Mucosa of stomach (tissue), 1 donor: ENCODE results near the gene MINDY3.

Experiments used
- H3K27me3 ChIP-seq: one replicate; pipeline ENCODE4 v1.7.0; 2013; ENCODE audit warnings: mild to moderate bottlenecking, low read length; ENCODE audit not compliant: control insufficient read depth, insufficient read depth
- H3K36me3 ChIP-seq: one replicate; pipeline ENCODE4 v1.7.0; 2013; ENCODE audit warnings: low read length; ENCODE audit not compliant: control insufficient read depth, insufficient read depth
- H3K4me1 ChIP-seq: one replicate; pipeline ENCODE4 v1.7.0; 2013; ENCODE audit warnings: mild to moderate bottlenecking, low read length; ENCODE audit not compliant: control insufficient read depth, insufficient read depth
- H3K4me3 ChIP-seq: one replicate; pipeline ENCODE4 v1.7.0; 2013; ENCODE audit warnings: low read length
- H3K9ac ChIP-seq: one replicate; pipeline ENCODE4 v1.7.0; 2013; ENCODE audit warnings: mild to moderate bottlenecking, low read length, moderate library complexity
- H3K9me3 ChIP-seq: one replicate; pipeline ENCODE4 v1.7.0; 2013; ENCODE audit warnings: mild to moderate bottlenecking, low read length, moderate library complexity; ENCODE audit not compliant: control insufficient read depth
- donor health status: Pancreatic carcinoma.

Gene MINDY3

DNA sequence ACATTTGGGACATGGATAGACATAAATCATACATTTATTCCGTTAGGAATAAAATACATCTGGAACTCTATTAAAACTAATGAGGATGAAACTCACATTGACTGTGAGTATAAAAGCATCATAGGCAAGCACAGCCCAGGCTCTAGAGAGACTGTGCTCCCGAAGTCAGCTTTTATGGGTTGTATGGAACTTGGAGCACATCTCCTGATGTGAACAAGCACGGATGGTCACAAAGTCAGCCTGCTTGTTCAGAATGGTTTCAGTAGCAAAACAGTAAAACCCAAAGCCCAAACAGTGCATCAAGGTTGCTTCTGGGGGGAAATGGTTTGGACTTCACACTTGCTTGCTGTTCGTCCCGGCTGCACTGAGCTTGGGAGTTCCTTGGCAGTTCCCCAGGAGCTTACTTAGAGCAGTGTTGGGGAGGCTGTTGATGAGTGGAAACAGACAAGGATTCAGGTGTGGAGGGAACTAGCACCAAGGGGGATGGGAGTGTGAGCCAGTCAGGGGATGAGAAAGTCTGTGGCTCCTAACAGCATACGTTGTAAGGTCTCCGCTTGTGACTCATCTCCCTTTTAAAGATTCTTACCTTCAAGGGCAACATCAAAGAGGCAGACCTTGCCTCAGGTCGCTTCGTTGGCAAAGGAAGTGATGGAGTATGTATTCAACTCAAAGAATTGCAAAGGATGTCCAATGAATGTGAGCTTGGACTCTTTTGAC, 120.9 kb downstream of the MINDY3 start:
- no peaks in the 10 kb centered on the region for H3K36me3 ChIP-seq
- H3K9ac ChIP-seq, result no peak overlapping the region
- H3K4me1 ChIP-seq, result no peaks in the 10 kb centered on the region
- no peak overlapping the region for H3K4me3 ChIP-seq
- H3K9me3 ChIP-seq, result no peaks in the 10 kb centered on the region
- no peaks in the 10 kb centered on the region for H3K27me3 ChIP-seq

DNA sequence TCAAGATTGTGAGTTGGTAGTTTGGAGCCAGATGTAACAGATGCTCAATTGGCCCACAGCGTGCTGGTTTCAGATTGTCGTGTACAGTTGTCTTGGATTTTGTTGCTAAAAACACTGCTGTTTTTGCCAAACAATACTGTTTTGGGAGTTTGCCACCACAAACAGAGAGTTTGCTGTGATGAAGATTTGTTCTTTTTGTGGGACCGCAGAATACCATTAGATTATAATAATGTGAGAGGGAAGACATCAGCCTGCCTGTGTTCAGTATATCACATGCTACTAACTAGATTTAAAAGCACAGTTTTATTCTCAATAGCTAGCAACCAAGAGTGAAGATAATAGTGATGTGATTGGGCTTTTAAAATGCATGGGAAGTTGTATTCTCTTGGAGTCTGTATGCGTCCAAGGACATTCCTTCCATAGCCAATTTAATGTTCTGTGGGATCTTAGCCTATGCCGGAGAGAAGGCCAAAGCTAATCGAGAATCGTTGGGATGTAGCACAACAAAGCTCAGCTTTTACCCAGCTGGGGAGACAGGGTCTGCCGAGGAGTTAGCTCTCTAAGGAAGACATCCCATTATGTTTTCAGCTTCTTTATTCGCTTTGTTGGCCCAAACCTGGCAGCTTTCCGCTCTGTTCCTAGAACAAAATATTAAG, 121.9 kb downstream of the MINDY3 start:
- Histone ChIP-seq H3K27me3 (no peaks in the 10 kb centered on the region), H3K9me3 (no peaks in the 10 kb centered on the region), H3K4me3 (no peak overlapping the region), H3K4me1 (no peaks in the 10 kb centered on the region), H3K36me3 (no peaks in the 10 kb centered on the region), H3K9ac (no peak overlapping the region)

DNA sequence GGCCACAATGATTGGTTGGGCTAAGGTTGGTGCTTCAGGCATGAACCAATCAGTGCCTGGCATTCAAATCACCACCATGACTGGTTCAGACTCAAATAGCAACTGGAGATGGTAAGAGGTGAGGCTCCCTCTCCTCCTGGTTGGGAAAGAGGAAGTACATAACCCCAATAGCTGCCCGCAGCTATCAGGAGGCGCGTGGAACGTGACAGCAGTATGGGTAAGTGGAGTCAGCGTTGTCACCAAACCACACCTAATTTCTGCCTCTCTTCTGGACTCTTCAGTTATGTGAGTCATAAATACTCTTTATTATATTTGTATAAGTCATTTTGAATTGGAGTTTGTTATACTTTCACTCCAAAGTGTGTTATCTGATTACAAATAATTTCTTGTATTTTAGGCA, 122.7 kb downstream of the MINDY3 start:
- H3K36me3 ChIP-seq, result no peaks in the 10 kb centered on the region
- no peak overlapping the region for H3K4me3 ChIP-seq
- no peak overlapping the region for H3K9ac ChIP-seq
- no peaks in the 10 kb centered on the region for H3K27me3 ChIP-seq
- H3K4me1 ChIP-seq, result no peaks in the 10 kb centered on the region
- H3K9me3 ChIP-seq, result no peaks in the 10 kb centered on the region

GRCh38 chr10:15735763-15736162, 124.5 kb downstream of the MINDY3 start:
- Histone ChIP-seq H3K9me3 (no peaks in the 10 kb centered on the region), H3K9ac (no peak overlapping the region), H3K4me1 (no peaks in the 10 kb centered on the region), H3K27me3 (no peaks in the 10 kb centered on the region), H3K36me3 (no peaks in the 10 kb centered on the region), H3K4me3 (no peak overlapping the region)

- Histone ChIP-seq H3K27me3 (no peaks in the 10 kb centered on the region), H3K9ac (no peak overlapping the region), H3K36me3 (no peaks in the 10 kb centered on the region), H3K9me3 (no peaks in the 10 kb centered on the region), H3K4me1 (no peaks in the 10 kb centered on the region), H3K4me3 (no peak overlapping the region)
Observed at GRCh38 chr10:15730341-15730740, 130.0 kb downstream of the MINDY3 start.

- Histone ChIP-seq H3K36me3 (no peaks in the 10 kb centered on the region), H3K9me3 (no peaks in the 10 kb centered on the region), H3K4me3 (no peak overlapping the region), H3K4me1 (no peaks in the 10 kb centered on the region), H3K9ac (no peak overlapping the region), H3K27me3 (no peaks in the 10 kb centered on the region)
Observed at GRCh38 chr10:15729890-15730289, 130.4 kb downstream of the MINDY3 start.
